GM19099 (cell line): ENCODE results near the gene MICAL3.

Source experiments
- POLR2A ChIP-seq: IDR thresholded peaks from 3 replicates; pipeline ENCODE4 v1.6.1; 2011; ENCODE audit warnings: low read depth; ENCODE audit not compliant: insufficient read length; ENCODE audit errors: extremely low read depth

The MICAL3 gene

DNA sequence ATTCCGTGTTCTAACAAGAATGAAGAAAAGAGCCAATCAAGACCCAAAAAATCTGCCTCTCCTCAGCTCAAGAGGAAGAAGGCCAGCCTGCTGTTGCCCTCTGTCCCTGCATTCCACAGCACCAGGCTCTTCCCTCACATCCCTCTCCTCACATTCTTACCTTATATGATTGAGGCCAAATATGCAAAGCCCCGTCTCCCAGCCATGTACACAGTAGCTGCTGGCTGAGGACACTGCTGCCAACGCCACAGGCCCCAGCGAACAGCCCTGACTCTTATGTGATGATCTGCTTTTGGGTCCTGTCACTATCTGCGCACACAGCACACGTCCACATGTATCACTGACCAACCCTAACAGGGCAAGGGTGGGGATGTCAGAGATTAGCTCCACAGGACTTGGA lies 60.2 kb downstream of the MICAL3 start:
- no peak for TF ChIP-seq POLR2A

DNA sequence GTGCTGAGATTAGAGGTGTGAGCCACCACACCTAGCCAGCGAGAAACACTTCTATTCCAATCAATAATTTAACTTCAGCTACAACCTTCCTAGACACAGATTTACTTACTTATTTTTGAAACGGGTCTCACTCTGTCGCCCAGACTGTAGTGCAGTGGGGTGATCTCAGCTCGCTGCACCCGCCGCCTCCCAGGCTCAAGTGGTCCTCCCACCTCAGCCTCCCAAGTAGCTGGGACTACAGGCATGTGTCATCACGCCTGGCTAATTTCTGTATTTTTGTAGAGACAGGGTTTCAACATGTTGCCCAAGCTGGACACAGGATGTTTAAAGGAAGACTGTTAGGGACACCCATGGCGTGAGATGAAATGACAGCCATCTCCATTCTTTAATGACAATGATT lies 61.3 kb downstream of the MICAL3 start:
- no peak for TF ChIP-seq POLR2A

DNA sequence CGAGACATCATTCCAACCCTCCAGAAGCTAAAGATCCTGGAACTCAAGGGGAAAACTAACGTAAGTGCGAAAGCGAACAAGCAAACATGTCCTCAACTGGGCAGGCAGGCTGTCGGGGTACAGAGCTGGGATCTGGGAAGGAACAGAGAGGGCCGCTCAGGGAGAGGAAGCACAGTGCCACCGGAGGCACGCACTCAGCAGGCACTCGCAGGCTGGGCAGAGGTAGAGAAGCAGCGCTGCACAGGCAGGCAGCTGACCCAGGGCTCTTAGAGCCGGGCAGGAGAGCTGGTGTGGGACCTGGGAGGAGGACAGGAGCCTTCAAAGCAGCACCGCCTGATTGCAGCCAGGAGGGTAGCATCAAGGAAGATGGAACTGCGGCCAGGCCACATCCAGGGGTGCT lies 62.2 kb downstream of the MICAL3 start:
- TF ChIP-seq POLR2A, result no peak

DNA sequence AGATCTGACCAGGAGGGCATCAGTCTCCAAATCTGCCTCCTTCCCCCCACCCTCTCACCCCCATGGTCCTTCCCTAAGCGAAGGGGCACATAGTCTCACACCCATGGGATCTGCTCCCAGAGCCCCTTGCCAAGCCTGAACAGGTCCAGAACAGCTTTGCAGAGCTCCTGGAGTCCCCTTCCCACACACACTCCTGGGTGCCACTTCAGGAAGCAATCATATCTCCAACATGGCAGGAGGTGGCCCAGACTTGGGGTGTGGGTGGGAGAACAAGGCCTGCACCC lies 63.0 kb downstream of the MICAL3 start:
- TF ChIP-seq POLR2A, result no peak

DNA sequence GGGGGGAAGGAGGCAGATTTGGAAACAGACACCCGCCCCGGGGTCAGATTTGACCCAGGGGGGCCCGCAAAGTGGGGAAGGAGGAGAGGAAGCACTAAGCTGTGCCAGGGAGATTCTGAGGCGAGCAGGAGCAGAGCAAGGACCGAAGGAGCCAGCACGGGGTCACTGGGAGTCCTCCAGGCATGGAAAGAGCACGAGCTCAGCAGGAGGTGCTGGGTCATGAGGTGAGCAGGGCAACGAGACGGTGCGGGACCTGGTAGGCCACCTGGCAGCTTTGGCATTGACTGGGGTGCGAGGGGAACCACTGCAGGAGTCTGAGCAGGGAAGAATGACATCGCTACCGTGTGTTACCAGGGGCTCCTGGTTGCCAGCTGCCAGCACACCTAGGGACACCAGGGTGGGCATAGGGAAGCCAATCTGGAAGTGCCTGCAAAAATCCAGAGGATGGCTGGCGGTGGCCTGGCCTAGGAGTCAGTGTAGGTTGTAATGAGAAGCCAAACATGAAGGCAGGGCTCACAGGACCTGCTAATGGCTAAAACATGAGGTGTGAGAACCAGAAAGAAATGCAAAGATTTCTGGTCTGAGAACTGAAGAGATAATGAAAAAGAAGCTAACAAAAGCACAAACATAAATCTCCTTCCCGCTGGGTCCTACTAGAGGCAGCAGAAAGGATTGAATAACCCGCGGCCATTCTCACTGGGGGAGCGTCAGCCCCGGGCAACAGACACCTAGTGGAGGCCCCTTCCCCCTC lies 63.5 kb downstream of the MICAL3 start:
- no peak for TF ChIP-seq POLR2A

DNA sequence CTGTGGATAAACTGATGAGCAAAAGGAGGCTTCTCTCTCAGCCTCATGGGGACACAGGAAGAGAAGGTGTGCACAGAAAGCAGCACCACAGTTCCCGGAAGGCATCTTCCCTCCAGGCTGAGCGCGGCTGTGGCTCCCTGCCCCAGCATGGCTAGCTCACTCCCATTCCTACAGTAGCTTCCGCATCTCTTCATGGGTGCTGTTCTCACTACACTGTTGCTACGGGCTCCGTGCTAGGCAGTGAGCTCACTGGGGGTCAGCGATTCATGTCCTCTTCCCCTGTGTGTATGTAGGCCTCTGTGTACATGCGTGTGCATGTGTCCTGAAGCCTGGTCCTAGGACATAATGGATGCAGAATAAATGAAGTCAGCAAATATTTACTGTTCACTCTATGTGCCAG lies 64.3 kb downstream of the MICAL3 start:
- TF ChIP-seq POLR2A, result no peak

DNA sequence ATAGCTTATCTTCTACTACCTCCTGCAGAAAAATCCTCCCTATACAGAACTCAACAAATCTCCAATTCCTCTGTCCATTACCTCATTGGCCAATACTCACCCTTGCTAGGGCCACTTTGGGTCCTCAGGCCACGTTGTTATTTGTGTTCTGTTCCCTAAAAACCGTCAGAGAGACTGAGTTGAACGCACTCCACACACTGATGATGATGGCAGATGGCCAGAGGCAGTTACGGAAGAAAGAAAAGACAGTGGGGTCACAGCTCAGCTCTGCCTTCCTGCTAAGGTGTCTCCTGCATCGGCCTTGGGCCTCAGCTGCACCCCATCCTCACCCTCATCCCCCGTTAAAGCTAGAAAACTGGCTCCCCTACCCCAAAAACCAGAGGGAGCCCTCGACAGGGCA lies 66.2 kb downstream of the MICAL3 start:
- no peak for TF ChIP-seq POLR2A

DNA sequence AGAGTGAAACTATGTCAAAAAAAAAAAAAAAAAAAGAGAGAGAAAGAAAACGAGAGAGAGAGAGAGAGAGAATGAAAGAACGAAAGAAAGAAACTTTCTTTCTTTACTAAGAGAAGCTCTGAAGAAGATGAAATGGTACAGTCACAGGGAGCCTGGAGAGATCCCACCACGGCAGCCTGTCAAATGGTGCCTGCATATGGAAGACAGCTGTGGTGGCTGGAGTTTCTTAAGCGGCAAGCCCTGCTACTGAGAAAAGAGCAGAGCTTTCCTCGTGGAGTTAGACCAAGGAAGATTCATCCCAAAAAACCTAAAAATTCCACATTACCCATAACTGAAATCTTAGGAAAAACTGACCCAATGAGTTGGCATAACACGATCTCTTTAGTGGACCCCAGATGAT lies 66.7 kb downstream of the MICAL3 start:
- TF ChIP-seq POLR2A, result no peak

DNA sequence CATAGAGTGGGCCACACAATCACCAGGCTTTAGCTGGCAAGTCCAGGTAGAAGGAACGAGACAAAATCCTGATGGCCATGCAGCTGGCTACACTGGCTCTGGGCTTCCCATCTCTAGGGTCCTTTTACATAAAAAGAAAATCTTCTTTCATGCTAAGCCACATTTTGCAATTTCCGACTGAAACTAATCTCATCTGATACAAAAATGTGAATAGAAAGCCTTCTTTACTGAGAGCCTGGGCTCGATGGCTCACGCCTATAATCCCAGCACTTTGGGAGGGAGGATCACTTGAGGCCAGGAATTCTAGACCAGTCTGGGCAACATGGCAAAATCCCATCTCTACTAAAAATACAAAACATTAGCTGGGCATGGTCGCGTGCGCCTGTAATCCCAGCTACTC lies 67.2 kb downstream of the MICAL3 start:
- TF ChIP-seq POLR2A, result no peak

DNA sequence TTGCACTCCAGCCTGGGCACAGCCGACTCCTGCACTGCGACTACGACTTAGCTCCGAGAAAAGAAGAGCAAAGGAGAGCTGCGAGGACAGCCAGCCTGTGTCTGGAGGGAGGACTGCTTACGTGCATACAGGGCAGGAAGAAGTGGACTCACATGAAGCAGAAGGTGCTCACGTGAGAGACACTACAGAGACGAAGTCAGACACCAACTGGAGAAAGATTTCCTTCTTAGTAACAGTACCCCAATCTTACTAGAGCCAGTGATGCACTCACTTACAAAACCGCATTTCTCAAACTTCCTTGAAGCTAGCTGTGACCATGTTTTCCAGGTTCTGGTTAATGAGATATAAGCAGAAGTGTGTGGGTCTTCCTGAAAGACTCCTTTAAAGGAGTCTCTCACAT lies 67.7 kb downstream of the MICAL3 start:
- TF ChIP-seq POLR2A, result no peak

DNA sequence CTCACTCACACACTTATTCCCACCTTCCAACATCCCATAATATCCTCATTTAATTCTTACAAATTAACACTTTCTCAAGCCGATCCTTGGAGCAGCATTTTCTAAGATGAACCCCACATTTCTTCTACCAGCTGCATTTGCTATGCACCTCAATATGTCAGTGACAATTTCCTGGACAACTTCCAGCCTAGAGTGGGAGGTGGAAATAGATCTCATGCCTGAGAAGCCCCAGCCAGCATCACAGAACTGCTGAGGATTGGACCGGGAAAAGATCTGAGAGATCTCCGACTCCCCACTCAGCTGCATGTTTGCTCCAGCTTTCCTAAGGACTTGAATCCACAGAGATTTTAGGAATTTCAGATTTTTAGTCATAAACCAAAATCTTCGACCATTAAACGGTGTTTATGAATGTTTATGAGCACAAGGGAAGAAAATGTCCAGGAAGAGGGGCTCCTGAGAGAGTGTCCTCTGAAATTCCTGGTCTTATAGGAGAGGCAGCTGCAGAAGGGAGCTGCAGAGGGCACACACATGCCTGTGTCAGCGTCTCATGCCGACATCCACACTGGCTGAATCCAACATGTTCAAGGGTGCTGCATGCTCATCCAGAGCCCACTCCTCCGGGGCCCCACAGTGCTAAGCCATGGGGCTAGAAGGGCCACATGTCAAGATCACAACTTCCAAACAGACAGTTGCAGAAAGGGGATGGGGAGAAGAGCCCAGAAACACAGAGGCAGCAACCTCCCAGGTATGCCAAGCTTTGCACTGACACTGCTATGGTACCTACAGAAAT lies 68.6 kb downstream of the MICAL3 start:
- no peak for TF ChIP-seq POLR2A

DNA sequence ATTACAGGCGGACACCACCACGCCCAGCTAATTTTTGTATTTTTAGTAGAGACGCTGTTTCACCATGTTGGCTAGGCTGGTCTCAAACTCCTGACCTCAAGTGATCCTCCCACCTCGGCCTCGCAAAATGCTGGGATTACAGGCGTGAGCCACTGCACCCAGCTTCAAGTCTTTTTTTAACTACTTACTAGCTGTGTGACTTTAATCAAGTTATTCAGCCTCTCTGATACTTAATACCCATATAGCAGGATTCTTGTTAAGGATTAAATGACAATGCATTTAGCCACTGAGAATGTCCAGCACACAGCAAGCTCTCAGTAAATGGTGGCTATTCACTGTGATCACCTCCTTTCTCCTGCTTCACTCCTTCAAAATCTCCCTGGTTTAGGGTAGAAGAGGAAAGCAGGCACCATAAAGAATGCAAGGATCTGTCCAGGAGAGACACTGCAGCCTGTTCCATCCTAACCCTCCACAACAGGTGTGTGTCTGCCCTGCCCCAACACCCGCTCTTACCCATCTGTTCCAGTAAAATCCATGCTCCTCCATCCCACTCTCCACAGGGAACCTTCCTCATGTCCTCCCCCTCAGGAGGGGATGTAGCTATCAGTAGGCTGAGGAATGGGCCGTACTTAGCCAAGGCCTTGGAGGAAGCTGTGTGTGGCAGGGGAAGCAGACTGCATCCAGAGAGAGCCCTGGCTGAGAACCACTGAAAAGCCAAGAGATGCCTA lies 69.3 kb downstream of the MICAL3 start:
- no peak for TF ChIP-seq POLR2A

DNA sequence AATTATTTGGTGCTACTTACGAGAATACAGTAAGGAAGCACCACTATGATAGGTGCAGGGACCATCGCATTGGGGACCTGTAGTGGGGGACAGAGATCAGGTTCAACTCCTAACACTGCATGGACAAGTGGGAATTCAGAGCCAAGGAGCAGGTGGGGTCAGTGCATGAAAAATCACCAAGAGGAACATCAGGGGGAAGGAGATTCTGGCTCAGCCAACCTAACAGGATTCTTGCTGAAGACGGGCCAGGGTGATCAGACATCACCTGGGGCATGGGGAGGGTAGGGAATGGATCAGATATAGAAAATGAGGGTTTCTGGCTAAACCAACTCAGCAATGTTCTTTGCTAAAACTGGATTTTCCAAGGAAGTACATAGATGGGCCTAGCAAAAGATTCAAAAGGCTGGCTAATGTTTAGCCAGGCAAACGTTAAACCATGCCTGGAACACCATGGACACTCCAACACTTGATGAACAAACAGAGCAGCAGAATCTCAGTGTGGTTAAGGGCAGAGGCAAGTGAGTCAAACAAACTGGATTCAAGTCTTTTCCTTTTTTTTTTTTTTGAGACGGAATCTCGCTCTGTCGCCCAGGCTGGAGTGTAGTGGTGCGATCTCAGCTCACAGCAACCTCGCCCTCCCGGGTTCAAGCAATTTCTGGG lies 70.0 kb downstream of the MICAL3 start:
- no peak for TF ChIP-seq POLR2A

DNA sequence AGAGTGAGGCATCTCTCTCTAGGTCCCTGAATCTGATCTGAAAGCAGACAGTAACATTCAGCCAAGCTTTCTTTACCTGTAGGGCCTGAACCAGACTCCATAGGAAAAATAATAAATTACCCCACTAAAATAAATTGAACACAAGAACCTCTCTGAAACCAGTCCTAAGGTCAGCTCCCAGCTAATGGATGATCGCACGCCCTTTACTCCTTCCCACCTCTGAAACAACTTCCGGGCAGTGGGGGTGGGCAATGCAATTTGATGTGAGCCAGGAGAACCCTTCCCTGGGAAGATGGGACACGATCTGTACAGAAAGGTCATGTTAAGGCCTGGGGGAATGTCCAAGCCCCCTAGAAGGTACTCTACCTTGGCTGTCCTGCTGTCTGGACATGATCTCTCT lies 71.2 kb downstream of the MICAL3 start:
- no peak for TF ChIP-seq POLR2A

DNA sequence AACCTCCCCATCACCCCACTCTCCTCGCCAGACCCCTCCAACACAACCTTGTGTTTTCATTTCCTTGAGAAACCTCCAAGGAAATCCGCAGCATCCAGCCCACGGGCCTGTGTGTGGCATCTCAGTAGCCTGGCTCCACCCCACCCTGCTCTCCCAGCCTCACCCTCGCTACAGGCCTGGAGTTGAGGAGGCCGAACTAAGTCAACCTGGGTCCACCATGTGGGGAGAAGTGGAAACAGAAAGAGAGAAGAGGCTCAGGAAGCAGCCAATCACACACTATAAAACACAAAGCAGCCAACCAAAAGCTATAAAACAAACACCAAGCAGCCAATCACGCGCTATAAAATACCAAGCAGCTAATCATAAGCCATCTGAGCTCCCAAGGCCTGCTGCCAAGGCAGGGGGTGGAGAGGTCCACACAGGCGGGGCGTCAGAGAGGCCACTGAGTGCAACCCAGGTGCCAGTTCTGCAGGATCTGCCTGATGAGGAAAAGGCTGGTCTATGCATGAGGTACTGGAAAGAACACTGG lies 72.0 kb downstream of the MICAL3 start:
- no peak for TF ChIP-seq POLR2A
